Measurements from ENCODE around the gene TMEM109. TPM values are rescaled to one million over a fixed set of nuclear protein-coding genes. Genes with fewer than 3 reads are reported as not detected.

The TMEM109 gene
- total RNA-seq, 2 experiments from 2014 or later = 27.8 to 32.9 TPM

DNA sequence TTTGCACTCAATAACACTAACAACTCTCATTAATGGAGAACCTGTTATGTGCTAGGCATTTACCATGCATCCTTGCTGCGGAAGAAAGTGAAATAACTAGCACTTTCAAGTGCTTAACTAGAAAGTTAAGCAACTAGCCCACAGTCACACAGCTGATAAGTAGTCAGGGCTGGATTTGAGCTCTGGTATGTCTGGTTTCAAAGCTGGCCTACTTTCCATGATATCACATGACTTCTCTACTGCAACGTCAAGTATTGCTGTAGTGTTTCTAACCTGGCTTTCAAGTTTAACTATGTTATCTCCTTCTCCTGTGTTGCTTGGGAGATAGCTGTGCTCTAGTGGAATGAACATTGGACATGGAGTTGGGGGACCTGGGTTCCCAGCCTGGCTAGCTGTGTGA lies 25.9 kb downstream of the TMEM109 start:
- Histone ChIP-seq H3K4me3 (ENCODE audit: low read length) (no peak overlapping the region), H3K27ac (ENCODE audit: low read depth in 1 of 2, low read length in 2 of 2) (no peak overlapping the region), H3K27me3 (ENCODE audit: control insufficient read depth in 1 of 2, insufficient read depth in 2 of 2, low read length in 2 of 2) (no peaks in the 10 kb centered on the region), H3K4me1 (ENCODE audit: insufficient read depth, low read length) (no peaks in the 10 kb centered on the region), H3K36me3 (ENCODE audit: insufficient read depth, low read length) (no peaks in the 10 kb centered on the region), H3K9me3 (ENCODE audit: control insufficient read depth in 1 of 2, insufficient read depth in 1 of 2, low read length in 2 of 2) (no peaks in the 10 kb centered on the region)
- Mint-ChIP-seq H3K36me3 (ENCODE audit: low read depth) (peaks cover 11% of the 10 kb centered on the region), H3K9me3 (no peaks in the 10 kb centered on the region), H3K27me3 (no peaks in the 10 kb centered on the region), H3K27ac (no peak overlapping the region), H3K4me3 (no peak overlapping the region), H3K4me1 (ENCODE audit: low read depth) (no peaks in the 10 kb centered on the region)
- DNase-seq (no peak), ATAC-seq (ENCODE audit: poor library complexity) (no peak)
- CTCF ChIA-PET = interaction anchor here (1.1 to 2.0 kb wide), 2 partner anchors 109 to 247 kb away, joined by 3 to 4 read pairs; no protein-coding TSS in a partner anchor
- POLR2A ChIA-PET = interaction anchor here (1.0 to 1.7 kb wide), 2 partner anchors 22 to 26 kb away, joined by 3 to 4 read pairs; partner anchors contain the start of gene TMEM109
- TF ChIP-seq, protein P1, sequence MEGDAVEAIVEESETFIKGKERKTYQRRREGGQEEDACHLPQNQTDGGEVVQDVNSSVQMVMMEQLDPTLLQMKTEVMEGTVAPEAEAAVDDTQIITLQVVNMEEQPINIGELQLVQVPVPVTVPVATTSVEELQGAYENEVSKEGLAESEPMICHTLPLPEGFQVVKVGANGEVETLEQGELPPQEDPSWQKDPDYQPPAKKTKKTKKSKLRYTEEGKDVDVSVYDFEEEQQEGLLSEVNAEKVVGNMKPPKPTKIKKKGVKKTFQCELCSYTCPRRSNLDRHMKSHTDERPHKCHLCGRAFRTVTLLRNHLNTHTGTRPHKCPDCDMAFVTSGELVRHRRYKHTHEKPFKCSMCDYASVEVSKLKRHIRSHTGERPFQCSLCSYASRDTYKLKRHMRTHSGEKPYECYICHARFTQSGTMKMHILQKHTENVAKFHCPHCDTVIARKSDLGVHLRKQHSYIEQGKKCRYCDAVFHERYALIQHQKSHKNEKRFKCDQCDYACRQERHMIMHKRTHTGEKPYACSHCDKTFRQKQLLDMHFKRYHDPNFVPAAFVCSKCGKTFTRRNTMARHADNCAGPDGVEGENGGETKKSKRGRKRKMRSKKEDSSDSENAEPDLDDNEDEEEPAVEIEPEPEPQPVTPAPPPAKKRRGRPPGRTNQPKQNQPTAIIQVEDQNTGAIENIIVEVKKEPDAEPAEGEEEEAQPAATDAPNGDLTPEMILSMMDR (IDR thresholded peaks at IDR 0.05) = no peak
- intact Hi-C loops (cut with DNase I, micrococcal nuclease) = loop anchor here in 1 of 2 experiments (5.0 kb wide), 1 partner anchor 842 kb away; no protein-coding TSS in a partner anchor

DNA sequence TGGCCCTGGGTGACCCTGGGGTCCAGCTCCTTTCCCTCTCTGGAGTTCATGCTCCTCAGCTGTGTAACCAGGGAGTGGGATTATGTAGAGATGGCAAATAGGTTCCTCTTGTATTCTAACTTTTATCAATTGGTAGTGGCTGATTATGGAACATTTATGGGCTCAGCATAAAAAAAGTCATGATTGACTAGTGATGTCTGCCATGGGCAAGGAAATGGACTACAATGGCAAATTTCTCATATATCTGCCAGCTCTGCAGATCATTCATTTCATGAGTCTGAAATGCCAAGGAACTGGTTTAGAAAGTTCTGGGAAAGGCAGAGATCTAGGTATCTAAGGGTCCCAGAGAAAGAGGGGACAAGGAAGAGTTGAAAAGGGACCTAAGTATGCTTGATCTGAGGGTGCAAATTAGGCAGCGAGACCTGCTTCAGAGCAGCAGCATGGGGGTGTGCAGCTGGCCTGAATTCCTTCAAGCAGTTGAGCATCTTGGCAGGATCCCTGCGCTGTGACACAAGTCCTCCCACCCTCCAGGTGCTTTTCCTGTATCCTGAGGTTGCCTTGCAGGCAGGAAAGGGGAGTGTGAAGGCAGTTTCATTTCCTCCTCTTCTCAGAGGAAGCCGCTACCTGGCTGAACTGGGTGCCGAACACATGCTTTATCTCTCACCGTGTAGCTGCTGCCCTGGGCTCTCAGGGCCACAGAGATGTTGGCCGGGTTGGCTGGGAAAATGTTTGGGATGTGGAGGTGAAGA lies 27.6 kb downstream of the TMEM109 start:
- TF ChIP-seq, protein P1 (IDR thresholded peaks at IDR 0.05) = no peak
- H3K4me1 Mint-ChIP-seq (ENCODE audit: low read depth) = no peaks in the 10 kb centered on the region
- no peak overlapping the region for H3K4me3 Mint-ChIP-seq
- Histone ChIP-seq H3K27me3 (ENCODE audit: control insufficient read depth in 1 of 2, insufficient read depth in 2 of 2, low read length in 2 of 2) (no peaks in the 10 kb centered on the region), H3K4me1 (ENCODE audit: insufficient read depth, low read length) (no peaks in the 10 kb centered on the region), H3K4me3 (ENCODE audit: low read length) (no peak overlapping the region), H3K27ac (ENCODE audit: low read depth in 1 of 2, low read length in 2 of 2) (no peak overlapping the region), H3K36me3 (ENCODE audit: insufficient read depth, low read length) (no peaks in the 10 kb centered on the region), H3K9me3 (ENCODE audit: control insufficient read depth in 1 of 2, insufficient read depth in 1 of 2, low read length in 2 of 2) (no peaks in the 10 kb centered on the region)
- peaks cover 11% of the 10 kb centered on the region for H3K36me3 Mint-ChIP-seq (ENCODE audit: low read depth)
- intact Hi-C loops (cut with DNase I, micrococcal nuclease) = loop anchor here in 1 of 2 experiments (5.0 kb wide), 1 partner anchor 841 kb away; no protein-coding TSS in a partner anchor
- no peak for DNase-seq
- H3K9me3 Mint-ChIP-seq = no peaks in the 10 kb centered on the region
- H3K27ac Mint-ChIP-seq = no peak overlapping the region
- ChIA-PET POLR2A (no interaction called here), CTCF (interaction anchor here (2.0 kb wide), 1 partner anchor 111 kb away, joined by 4 read pairs; no protein-coding TSS in a partner anchor)
- ATAC-seq (ENCODE audit: poor library complexity) = no peak
- no peaks in the 10 kb centered on the region for H3K27me3 Mint-ChIP-seq

DNA sequence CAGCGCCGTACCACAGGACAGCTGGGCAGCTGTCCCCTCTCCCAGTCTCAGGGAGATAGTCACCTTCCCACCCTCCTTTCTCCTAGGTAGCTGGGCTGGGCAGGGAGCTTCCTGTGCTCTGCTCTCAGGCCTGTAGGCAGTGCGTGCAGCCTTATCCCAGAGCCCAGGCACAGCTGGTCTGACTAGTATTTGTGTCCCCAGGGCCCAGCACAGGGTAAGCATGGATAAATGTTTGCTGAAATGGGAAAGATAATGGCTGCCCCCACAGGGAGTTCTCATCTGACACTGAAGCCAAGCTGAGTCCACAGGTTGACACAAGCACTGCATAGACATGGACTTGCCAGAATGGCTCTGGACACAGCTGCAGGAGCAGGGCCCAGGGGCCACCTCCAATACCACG lies 28.3 kb downstream of the TMEM109 start:
- Mint-ChIP-seq H3K4me3 (no peak overlapping the region), H3K4me1 (ENCODE audit: low read depth) (no peaks in the 10 kb centered on the region), H3K27me3 (no peaks in the 10 kb centered on the region), H3K27ac (no peak overlapping the region), H3K36me3 (ENCODE audit: low read depth) (peaks cover 11% of the 10 kb centered on the region), H3K9me3 (no peaks in the 10 kb centered on the region)
- no peak overlapping the region for H3K4me3 ChIP-seq (ENCODE audit: low read length)
- TF ChIP-seq, protein P1 (IDR thresholded peaks at IDR 0.05) = no peak
- no peaks in the 10 kb centered on the region for H3K4me1 ChIP-seq (ENCODE audit: insufficient read depth, low read length)
- H3K36me3 ChIP-seq (ENCODE audit: insufficient read depth, low read length) = no peaks in the 10 kb centered on the region
- intact Hi-C loops (cut with DNase I, micrococcal nuclease) = loop anchor here in 1 of 2 experiments (5.0 kb wide), 1 partner anchor 840 kb away; no protein-coding TSS in a partner anchor
- no peaks in the 10 kb centered on the region for H3K27me3 ChIP-seq (ENCODE audit: control insufficient read depth in 1 of 2, insufficient read depth in 2 of 2, low read length in 2 of 2)
- H3K27ac ChIP-seq (ENCODE audit: low read depth in 1 of 2, low read length in 2 of 2) = no peak overlapping the region
- H3K9me3 ChIP-seq (ENCODE audit: control insufficient read depth in 1 of 2, insufficient read depth in 1 of 2, low read length in 2 of 2) = no peaks in the 10 kb centered on the region
- no peak for DNase-seq
- ChIA-PET CTCF (no interaction called here), POLR2A (interaction anchor here (1.0 kb wide), 1 partner anchor 29 kb away, joined by 3 read pairs; the partner anchor contains the start of gene TMEM109)
- ATAC-seq (ENCODE audit: poor library complexity) = no peak

Data from CD4-positive, alpha-beta T cell (primary cell).